ENCODE data around the gene STX16.
A peak's percentile ranks its signal among the peaks of the same experiment; 100 is the strongest.

Gene STX16

DNA sequence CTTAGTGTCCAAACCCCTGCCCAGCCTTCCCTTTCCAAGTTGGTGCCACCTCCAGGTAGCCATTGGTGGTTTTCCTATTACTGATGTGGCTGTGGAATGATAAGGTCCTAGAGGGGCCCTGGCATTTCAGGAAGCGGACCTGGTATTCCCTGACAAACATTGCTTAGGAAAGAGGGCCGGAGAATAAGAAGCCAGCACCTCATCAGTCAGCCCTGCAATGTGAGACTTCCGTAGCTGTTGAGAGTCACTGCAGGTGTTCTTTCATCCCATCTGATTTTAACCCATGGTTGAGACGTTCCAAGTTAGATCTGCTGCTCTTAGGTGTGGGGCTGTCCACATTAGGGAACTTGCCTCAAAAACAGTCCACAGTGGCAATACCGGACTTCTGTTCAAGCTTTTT lies 26.7 kb downstream of the STX16 start:
- H3K4me3 ChIP-seq (ENCODE audit: low read length) = no peak overlapping the region
- no peak for DNase-seq (ENCODE audit: low read depth)
- TF ChIP-seq, protein P1, sequence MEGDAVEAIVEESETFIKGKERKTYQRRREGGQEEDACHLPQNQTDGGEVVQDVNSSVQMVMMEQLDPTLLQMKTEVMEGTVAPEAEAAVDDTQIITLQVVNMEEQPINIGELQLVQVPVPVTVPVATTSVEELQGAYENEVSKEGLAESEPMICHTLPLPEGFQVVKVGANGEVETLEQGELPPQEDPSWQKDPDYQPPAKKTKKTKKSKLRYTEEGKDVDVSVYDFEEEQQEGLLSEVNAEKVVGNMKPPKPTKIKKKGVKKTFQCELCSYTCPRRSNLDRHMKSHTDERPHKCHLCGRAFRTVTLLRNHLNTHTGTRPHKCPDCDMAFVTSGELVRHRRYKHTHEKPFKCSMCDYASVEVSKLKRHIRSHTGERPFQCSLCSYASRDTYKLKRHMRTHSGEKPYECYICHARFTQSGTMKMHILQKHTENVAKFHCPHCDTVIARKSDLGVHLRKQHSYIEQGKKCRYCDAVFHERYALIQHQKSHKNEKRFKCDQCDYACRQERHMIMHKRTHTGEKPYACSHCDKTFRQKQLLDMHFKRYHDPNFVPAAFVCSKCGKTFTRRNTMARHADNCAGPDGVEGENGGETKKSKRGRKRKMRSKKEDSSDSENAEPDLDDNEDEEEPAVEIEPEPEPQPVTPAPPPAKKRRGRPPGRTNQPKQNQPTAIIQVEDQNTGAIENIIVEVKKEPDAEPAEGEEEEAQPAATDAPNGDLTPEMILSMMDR (conservative IDR thresholded peaks at IDR 0.05; ENCODE audit: low read length) = no peak

DNA sequence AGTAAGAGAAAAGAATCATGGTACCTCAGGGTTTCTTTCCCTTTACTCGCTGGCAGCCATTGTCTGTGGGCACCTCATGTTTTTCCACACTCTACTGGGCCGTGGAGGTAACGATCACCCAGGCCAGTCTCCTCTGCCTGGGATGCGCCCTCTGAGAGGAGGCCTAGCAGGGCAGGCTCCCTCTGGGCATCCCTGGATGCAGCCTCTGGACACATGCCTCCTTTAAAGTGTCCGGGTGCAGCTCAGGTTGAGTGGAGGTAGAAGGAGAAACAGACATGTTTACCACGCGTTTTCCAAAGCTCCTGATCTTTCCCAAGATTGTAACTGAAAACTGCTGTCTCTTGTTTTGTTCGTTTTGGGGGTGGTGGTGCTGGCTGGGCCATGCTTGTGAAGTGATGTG lies 27.7 kb downstream of the STX16 start:
- no peak overlapping the region for H3K4me3 ChIP-seq (ENCODE audit: low read length)
- DNase-seq (ENCODE audit: low read depth) = no peak
- TF ChIP-seq, protein P1 (conservative IDR thresholded peaks at IDR 0.05; ENCODE audit: low read length) = no peak

DNA sequence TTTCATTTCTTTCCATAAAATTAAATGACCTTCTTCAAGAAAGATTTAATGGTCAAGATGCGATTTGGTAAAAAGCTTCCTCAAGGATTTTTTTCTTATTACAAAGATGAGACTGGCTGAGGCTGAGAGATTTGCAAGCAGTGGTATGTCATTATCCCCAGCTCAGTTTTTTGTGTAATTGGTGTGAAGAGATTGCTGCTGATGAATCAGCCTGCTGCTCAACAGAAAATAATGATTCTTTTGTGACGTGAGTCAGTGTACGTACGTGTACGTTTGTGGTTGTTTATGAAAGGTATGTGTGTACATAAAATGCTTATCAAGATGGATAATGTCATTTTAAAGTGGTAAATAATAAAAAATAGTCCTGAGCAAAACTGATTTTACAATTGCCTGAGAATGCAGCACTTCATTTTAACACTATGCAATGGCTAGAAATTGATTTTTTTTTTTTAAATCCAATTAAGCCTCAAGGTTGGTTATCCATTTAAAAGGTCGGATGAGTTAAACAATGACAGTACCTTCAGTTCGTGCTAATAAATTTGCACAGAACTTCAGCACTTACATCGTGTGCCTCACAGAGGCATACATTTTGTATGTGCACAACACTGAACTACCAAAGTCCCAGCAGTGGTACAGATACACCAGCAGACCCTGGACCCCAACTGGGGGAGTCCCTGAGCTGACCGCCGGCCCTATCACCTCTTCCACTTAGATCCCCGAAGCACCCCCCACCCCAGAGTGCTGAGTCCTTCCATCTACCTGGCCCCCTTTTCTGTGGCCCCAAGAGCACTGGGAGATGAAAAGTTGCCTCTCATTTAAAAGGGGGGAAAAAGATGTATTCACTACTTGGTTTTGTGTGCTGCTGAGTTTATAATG lies 31.8 kb downstream of the STX16 start:
- TF ChIP-seq, protein P1 (conservative IDR thresholded peaks at IDR 0.05; ENCODE audit: low read length) = no peak
- H3K4me3 ChIP-seq (ENCODE audit: low read length) = no peak overlapping the region
- peak; percentile 43 for DNase-seq (ENCODE audit: low read depth)

DNA sequence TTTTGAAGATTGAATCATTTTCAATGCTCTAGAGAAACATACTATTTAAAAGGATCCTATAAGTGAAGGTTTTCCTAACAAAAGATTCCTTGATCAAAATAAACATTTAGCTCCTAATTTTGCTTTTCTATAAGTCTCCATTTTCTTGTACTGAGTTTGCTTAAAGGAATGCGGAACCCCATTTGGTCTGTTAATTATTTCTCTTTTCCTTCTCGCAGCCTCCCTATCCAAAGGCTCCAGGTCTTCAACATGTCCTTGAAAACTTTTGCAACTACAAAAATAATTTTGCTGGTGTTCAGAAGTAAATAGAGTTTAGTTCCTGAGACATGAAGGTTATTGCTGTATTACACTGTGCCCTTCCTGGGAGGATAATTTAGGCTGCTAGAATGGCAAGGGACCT lies 33.2 kb downstream of the STX16 start:
- no peak overlapping the region for H3K4me3 ChIP-seq (ENCODE audit: low read length)
- TF ChIP-seq, protein P1 (conservative IDR thresholded peaks at IDR 0.05; ENCODE audit: low read length) = no peak
- DNase-seq (ENCODE audit: low read depth) = no peak

DNA sequence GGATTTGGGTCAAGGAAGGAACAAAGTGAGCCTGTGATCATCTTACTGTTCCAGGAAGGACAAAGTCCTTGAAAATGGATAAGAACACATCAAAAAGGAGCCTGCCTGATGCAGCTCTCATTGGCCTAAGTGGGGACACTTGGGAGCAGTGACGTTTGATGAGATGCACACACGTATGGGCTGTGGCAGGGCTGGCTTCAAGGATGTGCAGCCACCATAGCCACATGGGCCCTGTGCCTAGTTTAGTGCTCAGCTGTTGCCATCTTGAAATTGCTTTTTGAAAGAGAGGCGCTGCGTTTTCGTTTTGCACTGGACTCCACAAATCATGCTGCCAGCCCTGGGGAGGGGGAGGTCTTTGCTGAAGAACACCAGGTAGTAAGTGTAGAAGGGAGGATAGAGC lies 34.9 kb downstream of the STX16 start:
- no peak for DNase-seq (ENCODE audit: low read depth)

DNA sequence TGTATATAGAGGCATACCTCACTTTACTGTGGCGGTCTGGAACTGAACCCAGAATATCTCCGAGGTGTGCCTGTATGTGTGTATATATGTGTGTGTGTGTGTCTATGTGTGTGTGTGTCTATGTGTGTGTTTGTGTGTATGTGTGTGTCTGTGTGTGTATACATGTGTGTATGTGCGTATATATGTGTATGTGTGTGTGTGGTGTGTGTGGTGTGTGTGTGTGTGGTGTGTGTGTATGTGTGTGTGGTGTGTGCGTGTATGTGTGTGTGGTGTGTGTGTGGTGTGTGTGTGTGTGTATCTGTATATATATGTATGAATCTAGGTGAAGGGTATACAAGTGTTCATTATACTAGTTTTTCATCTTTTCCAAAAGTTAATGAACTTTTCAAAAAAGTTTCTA lies 37.3 kb downstream of the STX16 start:
- no peak overlapping the region for H3K4me3 ChIP-seq (ENCODE audit: low read length)
- DNase-seq (ENCODE audit: low read depth) = no peak
- TF ChIP-seq, protein P1 (conservative IDR thresholded peaks at IDR 0.05; ENCODE audit: low read length) = no peak

More for the DNA sequence above, 34.9 kb downstream of the STX16 start:
- H3K4me3 ChIP-seq (ENCODE audit: low read length) = no peak overlapping the region
- TF ChIP-seq, protein P1 (conservative IDR thresholded peaks at IDR 0.05; ENCODE audit: low read length) = no peak

DNA sequence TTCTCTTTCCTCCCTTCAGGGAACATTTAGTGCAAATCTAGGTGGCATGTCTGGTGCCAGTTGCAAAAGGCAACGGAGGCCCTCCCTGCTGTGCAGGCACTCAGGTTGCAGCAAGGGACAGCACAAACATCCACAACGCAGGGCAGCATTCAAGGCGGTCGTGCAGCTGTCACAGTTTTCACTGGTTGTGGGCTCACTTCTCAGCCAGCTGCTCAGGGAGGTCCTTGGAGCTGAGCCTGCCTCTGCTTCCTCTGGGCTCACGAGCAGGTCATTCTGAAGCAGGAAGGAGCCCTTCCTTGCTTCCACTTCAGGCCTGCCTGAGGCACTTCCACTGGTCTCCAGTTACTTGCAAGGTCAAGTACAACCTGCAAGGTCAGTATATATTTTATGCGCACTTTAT lies 37.8 kb downstream of the STX16 start:
- H3K4me3 ChIP-seq (ENCODE audit: low read length) = no peak overlapping the region
- TF ChIP-seq, protein P1 (conservative IDR thresholded peaks at IDR 0.05; ENCODE audit: low read length) = no peak
- DNase-seq (ENCODE audit: low read depth) = peak; percentile 16
